Measurements from ENCODE around the gene WDFY4. TPM values are rescaled to one million over a fixed set of nuclear protein-coding genes. Genes with fewer than 3 reads are reported as not detected.

Gene WDFY4
- total RNA-seq, 1 donor from 2014 or later = not detected

DNA sequence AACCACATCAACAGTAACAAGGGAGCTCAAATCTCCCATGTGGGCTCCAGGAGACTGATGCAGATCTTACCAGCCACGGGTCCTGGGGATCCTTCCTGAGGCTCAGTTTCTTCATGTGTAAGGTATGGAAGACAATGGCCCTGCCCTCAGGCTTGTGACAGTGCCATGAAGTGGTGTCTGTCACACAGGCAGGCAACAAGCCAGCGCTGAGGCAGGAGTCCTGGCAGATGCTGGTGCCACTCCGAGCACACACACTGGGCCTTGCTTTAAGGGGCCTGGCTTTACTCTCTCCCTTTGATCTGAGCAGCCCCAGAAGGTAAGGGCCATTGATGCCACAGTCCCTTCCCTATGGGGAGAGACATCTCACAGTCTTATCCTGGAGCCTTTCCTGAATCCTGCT is 283.4 kb downstream of the WDFY4 start:
- H3K79me2 ChIP-seq (ENCODE audit: low read depth) = no peaks in the 10 kb centered on the region
- no peak for DNase-seq (ENCODE audit: low spot score)
- Mint-ChIP-seq H3K27me3 (ENCODE audit: insufficient read depth, low read depth) (no peaks in the 10 kb centered on the region), H3K36me3 (no peaks in the 10 kb centered on the region), H3K4me1 (no peaks in the 10 kb centered on the region), H3K27ac (no peak overlapping the region), H3K4me3 (peak overlapping the region; percentile 52), H3K9me3 (peaks cover 2% of the 10 kb centered on the region)
- no peak overlapping the region for H3K9ac ChIP-seq
- no peaks in the 10 kb centered on the region for H3K36me3 ChIP-seq
- TF ChIP-seq, protein P1, sequence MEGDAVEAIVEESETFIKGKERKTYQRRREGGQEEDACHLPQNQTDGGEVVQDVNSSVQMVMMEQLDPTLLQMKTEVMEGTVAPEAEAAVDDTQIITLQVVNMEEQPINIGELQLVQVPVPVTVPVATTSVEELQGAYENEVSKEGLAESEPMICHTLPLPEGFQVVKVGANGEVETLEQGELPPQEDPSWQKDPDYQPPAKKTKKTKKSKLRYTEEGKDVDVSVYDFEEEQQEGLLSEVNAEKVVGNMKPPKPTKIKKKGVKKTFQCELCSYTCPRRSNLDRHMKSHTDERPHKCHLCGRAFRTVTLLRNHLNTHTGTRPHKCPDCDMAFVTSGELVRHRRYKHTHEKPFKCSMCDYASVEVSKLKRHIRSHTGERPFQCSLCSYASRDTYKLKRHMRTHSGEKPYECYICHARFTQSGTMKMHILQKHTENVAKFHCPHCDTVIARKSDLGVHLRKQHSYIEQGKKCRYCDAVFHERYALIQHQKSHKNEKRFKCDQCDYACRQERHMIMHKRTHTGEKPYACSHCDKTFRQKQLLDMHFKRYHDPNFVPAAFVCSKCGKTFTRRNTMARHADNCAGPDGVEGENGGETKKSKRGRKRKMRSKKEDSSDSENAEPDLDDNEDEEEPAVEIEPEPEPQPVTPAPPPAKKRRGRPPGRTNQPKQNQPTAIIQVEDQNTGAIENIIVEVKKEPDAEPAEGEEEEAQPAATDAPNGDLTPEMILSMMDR (IDR thresholded peaks at IDR 0.05) = no peak
- TF ChIP-seq EZH2 (IDR thresholded peaks at IDR 0.05) (no peak), EZH2phosphoT487 (IDR thresholded peaks at IDR 0.05) (no peak)
- H2AFZ ChIP-seq (replicated peaks) = no peak overlapping the region
- no peaks in the 10 kb centered on the region for H3K27me3 ChIP-seq
- no peak overlapping the region for H3K27ac ChIP-seq
- no peaks in the 10 kb centered on the region for H3K4me1 ChIP-seq
- no peaks in the 10 kb centered on the region for H3K9me3 ChIP-seq (ENCODE audit: low read depth)
- H4K20me1 ChIP-seq (ENCODE audit: low read depth) = no peaks in the 10 kb centered on the region
- H3K4me2 ChIP-seq = no peak overlapping the region
- no peaks in the 10 kb centered on the region for H3F3A ChIP-seq (ENCODE audit: low read depth)
- H3K4me3 ChIP-seq = no peak overlapping the region

DNA sequence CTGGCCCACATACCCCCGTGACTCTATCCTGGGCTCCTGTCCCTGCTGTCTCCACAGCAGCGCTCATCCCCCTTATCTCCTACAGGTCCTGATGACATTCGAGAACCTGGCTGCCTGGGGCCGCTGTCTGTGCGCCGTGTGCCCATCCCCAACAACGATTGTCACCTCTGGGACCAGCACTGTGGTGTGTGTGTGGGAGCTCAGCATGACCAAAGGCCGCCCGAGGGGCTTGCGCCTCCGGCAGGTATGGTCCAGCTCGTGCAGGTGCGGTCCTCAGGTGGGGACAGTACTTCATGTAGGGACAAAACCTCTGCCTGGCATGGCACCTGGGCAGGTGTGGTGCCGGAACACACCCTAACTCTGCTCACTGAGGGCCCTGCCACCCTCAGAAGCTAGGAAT is 285.4 kb downstream of the WDFY4 start:
- peaks cover 2% of the 10 kb centered on the region for H3K9me3 Mint-ChIP-seq
- Histone ChIP-seq H3K4me3 (no peak overlapping the region), H3K36me3 (no peaks in the 10 kb centered on the region), H3K4me1 (no peaks in the 10 kb centered on the region), H4K20me1 (ENCODE audit: low read depth) (no peaks in the 10 kb centered on the region), H3K9ac (no peak overlapping the region), H3K27me3 (no peaks in the 10 kb centered on the region), H3K27ac (no peak overlapping the region), H2AFZ (replicated peaks) (no peak overlapping the region), H3K79me2 (ENCODE audit: low read depth) (no peaks in the 10 kb centered on the region), H3K4me2 (no peak overlapping the region), H3K9me3 (ENCODE audit: low read depth) (no peaks in the 10 kb centered on the region), H3F3A (ENCODE audit: low read depth) (no peaks in the 10 kb centered on the region)
- H3K4me1 Mint-ChIP-seq = no peaks in the 10 kb centered on the region
- TF ChIP-seq EZH2phosphoT487 (IDR thresholded peaks at IDR 0.05) (no peak), EZH2 (IDR thresholded peaks at IDR 0.05) (no peak)
- TF ChIP-seq, protein P1 (IDR thresholded peaks at IDR 0.05) = no peak
- no peaks in the 10 kb centered on the region for H3K36me3 Mint-ChIP-seq
- H3K27ac Mint-ChIP-seq = no peak overlapping the region
- no peak for DNase-seq (ENCODE audit: low spot score)
- no peak overlapping the region for H3K4me3 Mint-ChIP-seq
- no peaks in the 10 kb centered on the region for H3K27me3 Mint-ChIP-seq (ENCODE audit: insufficient read depth, low read depth)

DNA sequence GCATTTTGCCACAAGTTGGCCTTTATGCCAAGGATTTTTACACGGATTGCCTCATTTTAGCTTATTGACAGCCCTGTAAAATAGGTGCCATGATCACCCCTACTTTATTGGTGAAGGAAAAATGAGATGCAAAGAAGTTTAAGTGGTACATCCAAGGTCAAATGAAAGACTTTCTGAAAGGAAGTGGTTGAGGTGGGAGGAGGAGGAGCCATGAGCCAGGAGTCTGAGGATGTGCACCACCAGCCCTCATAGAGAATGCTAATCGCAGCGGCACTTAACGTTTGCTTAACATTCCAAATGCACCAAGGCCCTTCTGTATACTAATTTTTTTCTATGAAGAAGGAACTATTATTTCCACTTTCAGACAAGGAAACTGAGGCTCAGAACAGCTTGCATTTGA is 286.0 kb downstream of the WDFY4 start:
- no peak for DNase-seq (ENCODE audit: low spot score)
- no peak overlapping the region for H3K4me3 ChIP-seq
- H2AFZ ChIP-seq (replicated peaks) = no peak overlapping the region
- no peaks in the 10 kb centered on the region for H3F3A ChIP-seq (ENCODE audit: low read depth)
- H3K36me3 Mint-ChIP-seq = no peaks in the 10 kb centered on the region
- no peak overlapping the region for H3K27ac ChIP-seq
- H3K27me3 ChIP-seq = no peaks in the 10 kb centered on the region
- H3K9me3 Mint-ChIP-seq = peaks cover 2% of the 10 kb centered on the region
- H3K27me3 Mint-ChIP-seq (ENCODE audit: insufficient read depth, low read depth) = no peaks in the 10 kb centered on the region
- no peaks in the 10 kb centered on the region for H3K9me3 ChIP-seq (ENCODE audit: low read depth)
- H3K4me1 Mint-ChIP-seq = no peaks in the 10 kb centered on the region
- no peaks in the 10 kb centered on the region for H3K79me2 ChIP-seq (ENCODE audit: low read depth)
- no peaks in the 10 kb centered on the region for H3K4me1 ChIP-seq
- H3K27ac Mint-ChIP-seq = no peak overlapping the region
- H3K4me3 Mint-ChIP-seq = no peak overlapping the region
- H3K36me3 ChIP-seq = no peaks in the 10 kb centered on the region
- no peak overlapping the region for H3K9ac ChIP-seq
- TF ChIP-seq EZH2phosphoT487 (IDR thresholded peaks at IDR 0.05) (no peak), EZH2 (IDR thresholded peaks at IDR 0.05) (no peak)
- TF ChIP-seq, protein P1 (IDR thresholded peaks at IDR 0.05) = no peak
- H4K20me1 ChIP-seq (ENCODE audit: low read depth) = no peaks in the 10 kb centered on the region
- no peak overlapping the region for H3K4me2 ChIP-seq
